PC-3 (cell line): ENCODE results near the gene NECTIN4. TPM values are rescaled to one million over a fixed set of nuclear protein-coding genes. Genes with fewer than 3 reads are reported as not detected.

Experiments used
- ATAC-seq: fragments of 200-7000 bp; cut with Tn5 transposase; 2 replicates; pipeline ENCODE4 v1.9.1; 2020; ENCODE audit warnings: mild to moderate bottlenecking, moderate library complexity
- Bru-seq: library from RNA; stranded (reverse); fragments of 400-500 nt; gene quantifications from one replicate; lab custom pipeline; 2021; lab: Mats Ljungman, UMichigan
- BruChase-seq, 2 experiments: library from RNA; stranded (reverse); fragments of 400-500 nt; gene quantifications; one replicate each; lab custom pipeline; 2021; lab: Mats Ljungman, UMichigan
- BruUV-seq: library from RNA; stranded (reverse); fragments of 400-500 nt; replicated peaks from 2 replicates; lab custom pipeline; 2021; lab: Mats Ljungman, UMichigan
- CTCF ChIA-PET: fragments of 300-600 bp; sonication (Branson Sonifier 250); formaldehyde crosslinking; loops from one replicate; lab custom pipeline; 2022; ENCODE audit warnings: antibody characterized with exemption; lab: Charles Lee
- POLR2A ChIA-PET: fragments of 300-600 bp; sonication (Branson Sonifier 250); formaldehyde crosslinking; loops from one replicate; lab custom pipeline; 2022; ENCODE audit warnings: antibody characterized with exemption; ENCODE audit not compliant: unreplicated experiment; lab: Charles Lee
- DNase-seq: peaks from one replicate; pipeline ENCODE4 v3.0.0-alpha.2; 2015
- H2AFZ ChIP-seq: fragments of 300-600 bp; sonication (generic); 2 replicates; pipeline ENCODE4 v1.6.0; 2016; ENCODE audit warnings: antibody characterized with exemption, low read length
- H3F3A ChIP-seq: fragments of 300-600 bp; sonication (generic); one replicate; pipeline ENCODE4 v1.6.0; 2017; ENCODE audit warnings: antibody characterized with exemption, low read length, control low read depth, mild to moderate bottlenecking; ENCODE audit not compliant: unreplicated experiment
- H3K27ac ChIP-seq: fragments of 300-600 bp; sonication (generic); 2 replicates; pipeline ENCODE4 v1.5.1; 2016; ENCODE audit warnings: mild to moderate bottlenecking, low read length
- H3K27me3 ChIP-seq: fragments of 300-600 bp; sonication (generic); 2 replicates; pipeline ENCODE4 v1.6.1; 2016; ENCODE audit warnings: low read length, mixed read lengths
- H3K36me3 ChIP-seq: fragments of 300-600 bp; sonication (generic); 2 replicates; pipeline ENCODE4 v1.6.1; 2016; ENCODE audit warnings: low read depth, mixed run types, low read length, mixed read lengths
- H3K4me1 ChIP-seq: fragments of 300-600 bp; sonication (generic); 2 replicates; pipeline ENCODE4 v1.5.1; 2016; ENCODE audit warnings: low read length; ENCODE audit not compliant: insufficient read depth
- H3K4me2 ChIP-seq: fragments of 300-600 bp; sonication (generic); 2 replicates; pipeline ENCODE4 v1.6.0; 2016; ENCODE audit warnings: low read length
- H3K4me3 ChIP-seq: fragments of 300-600 bp; sonication (generic); 2 replicates; pipeline ENCODE4 v1.5.1; 2016; ENCODE audit warnings: mild to moderate bottlenecking, low read length, mixed read lengths
- H3K79me2 ChIP-seq: fragments of 300-600 bp; sonication (generic); 2 replicates; pipeline ENCODE4 v1.6.1; 2017; ENCODE audit warnings: low read length, mixed read lengths
- H3K9ac ChIP-seq: fragments of 300-600 bp; sonication (generic); 2 replicates; pipeline ENCODE4 v1.6.0; 2016; ENCODE audit warnings: mild to moderate bottlenecking, low read length
- H3K9me2 ChIP-seq: fragments of 300-600 bp; sonication (generic); replicated peaks from 2 replicates; pipeline ENCODE4 v1.6.1; 2016; ENCODE audit warnings: mixed run types, low read length, mixed read lengths
- H3K9me3 ChIP-seq: fragments of 300-600 bp; sonication (generic); 2 replicates; pipeline ENCODE4 v1.6.1; 2016; ENCODE audit warnings: low read length, mixed read lengths
- H4K20me1 ChIP-seq: fragments of 300-600 bp; sonication (generic); 2 replicates; pipeline ENCODE4 v1.6.1; 2016; ENCODE audit warnings: low read length, mixed read lengths
- CTCF ChIP-seq: fragments of 300-600 bp; sonication (generic); conservative IDR thresholded peaks from 2 replicates; pipeline ENCODE4 v1.5.1; 2017; ENCODE audit warnings: antibody characterized with exemption, low read depth, mild to moderate bottlenecking, low read length
- EZH2 ChIP-seq: fragments of 300-600 bp; sonication (generic); IDR thresholded peaks from one replicate; pipeline ENCODE4 v1.6.1; 2017; ENCODE audit warnings: antibody characterized with exemption, mild to moderate bottlenecking, low read length; ENCODE audit not compliant: unreplicated experiment
- EZH2phosphoT487 ChIP-seq: fragments of 300-600 bp; sonication (generic); IDR thresholded peaks from 2 replicates; pipeline ENCODE4 v1.6.1; 2018; ENCODE audit warnings: mild to moderate bottlenecking, antibody characterized with exemption, low read length, borderline replicate concordance
- intact Hi-C: fragments of 100-400 bp; cut with micrococcal nuclease; formaldehyde crosslinking; loops from 2 replicates; pipeline ENCODE4 v1.9.0; 2023
- long read RNA-seq: library from polyadenylated mRNA; unstranded; transcript quantifications from one replicate; pipeline ENCODE4 v2.0.0, GENCODE V29; 2021; ENCODE audit not compliant: unreplicated experiment
- total RNA-seq: library from RNA; depleted of rRNA; stranded (reverse); fragments of >200 nt; gene quantifications from 2 replicates; pipeline ENCODE4 v1.2.3, GENCODE V29; 2014; rRNA removed

The NECTIN4 gene
- 6.8 and 7.0 TPM in 2 replicates for total RNA-seq
- percentile 36 among the genes with signal in this experiment for Bru-seq, nascent RNA
- percentile 42 among the genes with signal in this experiment for BruChase-seq, experiment 1, labeled RNA remaining after a 6-hour chase
- percentile 34 among the genes with signal in this experiment for BruChase-seq, experiment 2, labeled RNA remaining after a 2-hour chase
- long read RNA-seq, partial matches to known transcripts = 2 of 5 reads
- long read RNA-seq, other reads (novel, unspliced or antisense) = 3 of 5 reads

GRCh38 chr1:161089251-161089924, at the start of gene NECTIN4:
Gene NECTIN4, minus strand, starts transcription at chr1:161089558. Its CDS starts 262 bp downstream, at chr1:161089296.
- no peaks in the 10 kb centered on the region for H3K9me2 ChIP-seq
- no peaks in the 10 kb centered on the region for H3K9me3 ChIP-seq
- H3K36me3 ChIP-seq = no peaks in the 10 kb centered on the region
- intact Hi-C loops = no loop called here
- H3F3A ChIP-seq = no peaks in the 10 kb centered on the region
- peaks cover 26% of the 10 kb centered on the region for H3K79me2 ChIP-seq
- peaks cover 75% of the 10 kb centered on the region for H3K4me1 ChIP-seq
- H3K9ac ChIP-seq = peak within 1 kb of the TSS; percentile 68
- DNase-seq (peak; percentile 85), ATAC-seq (peak; percentile 39)
- ChIA-PET POLR2A (interaction anchor here (0.6 kb wide), 1 partner anchor 19 kb away, joined by 4 read pairs; no protein-coding TSS in a partner anchor), CTCF (no interaction called here)
- H2AFZ ChIP-seq = peak within 1 kb of the TSS; percentile 41; the same call in 1 of the 2 replicates
- H3K4me2 ChIP-seq = peak within 1 kb of the TSS; percentile 83
- TSS peak; percentile 44 for BruUV-seq
- TF ChIP-seq EZH2 = no peak
- TF ChIP-seq CTCF = no peak
- TF ChIP-seq EZH2phosphoT487 = no peak
- peak within 1 kb of the TSS; percentile 80 for H3K27ac ChIP-seq
- H3K4me3 ChIP-seq = peak within 1 kb of the TSS; percentile 58
- no peaks in the 10 kb centered on the region for H4K20me1 ChIP-seq
- H3K27me3 ChIP-seq = no peaks in the 10 kb centered on the region

DNA sequence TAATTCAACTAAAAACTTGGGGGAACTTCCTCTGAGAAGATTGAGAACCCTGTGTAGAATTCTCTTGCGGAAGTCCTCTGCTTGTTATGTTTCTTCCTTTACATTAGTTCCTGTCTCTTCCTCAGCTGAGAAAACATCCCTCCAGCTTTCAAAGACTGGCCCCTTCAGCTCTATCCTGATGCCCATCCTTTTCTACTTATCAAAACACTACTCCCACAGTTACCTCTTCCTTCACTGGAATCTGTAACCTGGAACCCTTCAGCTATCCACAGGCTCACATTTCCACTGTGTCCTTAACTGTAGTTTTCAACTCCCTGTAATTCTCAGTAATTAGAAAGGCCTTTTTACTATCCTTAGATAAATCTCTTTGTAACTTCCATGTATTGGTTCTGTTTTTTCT, 49.1 kb upstream of the NECTIN4 start:
- Histone ChIP-seq H3K79me2 (peaks cover 24% of the 10 kb centered on the region), H3K4me2 (no peak overlapping the region), H4K20me1 (no peaks in the 10 kb centered on the region), H3K9ac (no peak overlapping the region), H2AFZ (no peak overlapping the region), H3K9me3 (no peaks in the 10 kb centered on the region), H3K27me3 (no peaks in the 10 kb centered on the region), H3K9me2 (no peaks in the 10 kb centered on the region), H3K4me3 (no peak overlapping the region), H3F3A (peaks cover 2% of the 10 kb centered on the region), H3K36me3 (no peaks in the 10 kb centered on the region), H3K4me1 (no peaks in the 10 kb centered on the region), H3K27ac (no peak overlapping the region)
- DNase-seq (no peak), ATAC-seq (no peak)
- intact Hi-C loops = no loop called here
- TF ChIP-seq EZH2 (no peak), CTCF (no peak), EZH2phosphoT487 (no peak)
- POLR2A ChIA-PET = no interaction called here
- no TSS peak for BruUV-seq
- CTCF ChIA-PET = no interaction called here

DNA sequence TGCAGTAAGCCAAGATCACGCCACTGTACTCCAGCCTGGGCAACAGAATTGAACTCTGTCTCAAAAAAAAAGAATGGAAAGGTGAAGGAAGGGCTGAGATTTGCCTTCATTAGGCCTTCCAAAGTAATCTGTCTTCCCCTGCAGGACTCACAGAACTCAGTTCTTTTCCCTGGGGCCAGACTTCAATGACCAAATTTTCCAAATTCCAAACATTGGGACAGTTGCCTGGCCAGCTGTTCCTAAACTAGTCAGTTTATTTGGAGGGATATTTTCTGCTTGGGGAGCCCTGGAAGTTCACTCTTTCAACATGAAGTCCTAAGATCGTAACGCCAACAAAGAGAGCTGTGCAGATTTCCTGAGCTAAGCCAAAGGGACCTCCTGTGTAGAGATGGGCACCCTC, 48.5 kb upstream of the NECTIN4 start:
- no peak overlapping the region for H3K9ac ChIP-seq
- DNase-seq (no peak), ATAC-seq (no peak)
- POLR2A ChIA-PET = no interaction called here
- no TSS peak for BruUV-seq
- H3K4me2 ChIP-seq = no peak overlapping the region
- intact Hi-C loops = no loop called here
- no peak for TF ChIP-seq CTCF
- no peak for TF ChIP-seq EZH2
- no peak for TF ChIP-seq EZH2phosphoT487
- H3K27me3 ChIP-seq = no peaks in the 10 kb centered on the region
- H3K79me2 ChIP-seq = peaks cover 29% of the 10 kb centered on the region
- no peak overlapping the region for H3K27ac ChIP-seq
- no peak overlapping the region for H2AFZ ChIP-seq
- no peaks in the 10 kb centered on the region for H3K9me3 ChIP-seq
- H4K20me1 ChIP-seq = no peaks in the 10 kb centered on the region
- H3F3A ChIP-seq = peaks cover 5% of the 10 kb centered on the region
- no peaks in the 10 kb centered on the region for H3K4me1 ChIP-seq
- no peaks in the 10 kb centered on the region for H3K9me2 ChIP-seq
- H3K36me3 ChIP-seq = no peaks in the 10 kb centered on the region
- no peak overlapping the region for H3K4me3 ChIP-seq
- CTCF ChIA-PET = no interaction called here
